CD1c-positive myeloid dendritic cell (primary cell): ENCODE results near the gene NTNG2.

Experiments used
- DNase-seq: peaks from one replicate; pipeline ENCODE4 v3.0.0-alpha.2; 2016; ENCODE audit errors: extremely low spot score

The NTNG2 gene

DNA sequence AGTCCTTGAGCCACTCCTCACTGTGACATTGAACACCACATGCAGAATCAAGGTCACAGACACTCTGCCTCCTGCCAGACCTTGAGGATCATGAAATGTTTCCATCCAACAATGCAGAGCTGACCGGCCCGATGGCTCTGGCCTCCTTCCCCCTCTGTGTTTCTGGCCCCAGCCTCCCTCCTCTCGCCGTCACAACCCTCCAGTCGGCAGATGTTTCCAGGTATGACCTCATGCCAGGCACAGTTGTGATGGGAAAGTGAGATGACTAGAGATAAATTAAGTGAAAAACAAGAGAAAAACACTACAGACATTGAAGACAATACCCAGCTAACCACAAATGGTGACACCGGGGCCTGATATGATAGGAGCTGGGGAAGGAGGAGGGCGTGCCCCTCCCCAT, 9.8 kb downstream of the NTNG2 start:
- DNase-seq, result no peak

DNA sequence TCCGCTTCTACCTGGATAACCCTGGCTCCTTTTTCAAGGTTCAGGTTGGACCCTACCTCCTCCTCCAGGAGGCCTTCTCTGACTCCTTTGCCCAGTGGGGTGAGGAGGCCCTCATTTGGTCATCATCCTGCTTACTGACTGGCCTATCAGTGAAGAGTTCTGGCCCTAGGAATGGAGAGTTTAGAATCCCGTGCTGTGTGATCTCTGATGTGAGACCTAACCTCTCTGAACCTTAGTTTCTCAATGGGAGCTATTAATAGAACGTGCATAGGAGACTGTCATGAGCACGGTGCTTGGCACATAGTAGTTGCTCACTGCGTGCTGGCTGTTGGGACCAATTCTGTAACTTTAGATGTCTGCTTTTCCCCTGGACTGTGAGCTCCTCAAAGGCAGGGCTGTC, 10.3 kb downstream of the NTNG2 start:
- no peak for DNase-seq

DNA sequence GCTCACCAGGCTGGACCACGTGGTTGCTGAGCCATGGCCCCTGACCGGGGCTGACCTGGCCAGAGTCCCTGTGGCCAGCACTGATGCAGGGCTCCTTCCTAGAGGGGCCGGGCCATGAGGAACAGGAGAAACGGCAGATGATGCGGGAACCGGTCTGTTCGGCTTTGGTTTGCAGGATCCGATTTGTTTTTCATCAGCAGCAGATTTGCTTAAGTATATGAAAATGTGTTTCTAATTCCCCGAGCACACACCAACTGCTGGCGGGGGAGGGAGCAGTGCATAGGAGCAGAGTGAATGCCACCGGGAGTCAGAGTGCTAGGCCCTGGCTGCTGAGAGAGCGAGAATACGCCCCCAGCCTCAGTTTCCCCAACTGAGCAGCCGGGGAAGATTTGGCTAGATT, 13.6 kb downstream of the NTNG2 start:
- no peak for DNase-seq

DNA sequence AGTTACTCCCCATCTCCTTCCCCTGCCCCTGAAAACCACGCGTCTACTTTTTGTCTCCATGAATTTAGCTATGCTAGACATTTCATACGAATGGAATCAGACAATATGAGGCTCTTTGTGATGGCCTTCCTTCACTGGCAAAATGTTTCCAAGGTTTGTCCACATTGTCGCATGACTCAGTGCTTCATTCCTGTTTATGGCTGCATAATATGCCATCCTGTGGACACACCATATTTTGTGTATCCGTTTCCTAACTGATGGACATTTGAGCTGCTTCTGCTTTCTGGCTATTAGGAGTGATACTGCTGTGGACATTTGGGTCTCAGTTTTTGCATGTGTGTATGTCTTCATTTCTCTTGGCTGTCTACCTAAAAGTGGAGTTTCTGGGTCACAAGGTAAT, 14.5 kb downstream of the NTNG2 start:
- no peak for DNase-seq

DNA sequence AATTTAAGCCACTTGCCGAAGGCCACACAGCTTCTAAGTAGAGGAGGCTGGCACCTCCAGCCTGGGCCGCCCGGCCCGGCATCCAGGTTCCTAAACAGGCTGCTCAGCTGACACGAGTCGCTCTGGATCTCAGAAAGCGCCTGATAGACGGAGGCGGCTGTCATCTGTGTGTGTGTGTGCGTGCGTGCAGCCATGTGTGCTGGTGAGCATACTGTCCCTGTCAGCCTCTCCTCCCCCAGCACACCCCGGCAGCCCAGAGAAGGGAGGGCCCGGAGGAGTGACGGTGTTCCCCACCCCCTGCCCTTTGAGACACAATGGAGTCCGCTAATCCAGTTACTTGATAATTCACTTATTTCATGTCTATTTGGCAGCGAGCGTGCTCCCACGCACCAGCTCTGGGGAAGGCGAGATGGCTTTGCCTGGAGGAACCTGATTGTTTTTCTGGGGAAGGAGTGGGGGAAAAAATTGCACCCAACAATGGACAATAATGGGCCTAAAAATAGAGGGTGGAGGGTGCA, 20.0 kb downstream of the NTNG2 start:
- no peak for DNase-seq

DNA sequence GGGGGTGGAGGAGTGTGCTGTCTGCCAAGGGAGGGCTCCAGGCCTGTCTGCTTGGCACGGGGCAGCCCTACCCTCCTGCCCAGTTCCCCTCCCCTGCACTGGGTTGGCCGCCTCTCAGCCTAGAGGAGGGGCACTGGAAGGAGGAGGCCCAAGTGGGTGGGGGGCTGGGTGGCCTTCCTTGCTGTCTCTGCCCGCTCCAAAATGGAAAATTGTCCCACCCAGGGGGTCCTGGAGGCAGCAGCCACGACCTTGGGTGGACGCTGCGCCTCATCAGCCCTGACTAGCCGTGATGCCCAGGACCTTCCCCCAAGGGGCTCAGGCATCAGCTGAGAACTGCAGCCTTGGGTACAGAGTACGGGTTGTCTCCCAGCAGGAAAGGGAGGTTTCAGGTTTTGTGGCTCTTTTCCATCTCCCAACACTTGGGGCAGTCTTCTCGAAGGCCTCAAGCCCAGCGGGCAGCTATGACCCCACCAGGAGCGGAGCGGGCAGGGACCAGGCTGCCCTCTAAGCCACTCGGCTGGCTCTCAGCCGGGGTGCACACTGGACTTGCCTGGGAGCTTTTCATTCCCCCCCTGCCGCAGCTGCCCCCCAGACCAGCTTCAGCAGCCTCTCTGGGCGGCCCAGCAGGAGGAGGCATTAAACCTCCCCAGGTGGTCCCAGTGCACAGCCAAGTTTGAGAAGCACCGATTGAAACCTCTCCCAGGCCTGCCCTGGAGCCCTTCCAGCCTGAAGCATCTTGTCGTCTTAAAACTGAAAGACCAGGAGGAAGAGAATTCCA, 20.6 kb downstream of the NTNG2 start:
- DNase-seq, result no peak

DNA sequence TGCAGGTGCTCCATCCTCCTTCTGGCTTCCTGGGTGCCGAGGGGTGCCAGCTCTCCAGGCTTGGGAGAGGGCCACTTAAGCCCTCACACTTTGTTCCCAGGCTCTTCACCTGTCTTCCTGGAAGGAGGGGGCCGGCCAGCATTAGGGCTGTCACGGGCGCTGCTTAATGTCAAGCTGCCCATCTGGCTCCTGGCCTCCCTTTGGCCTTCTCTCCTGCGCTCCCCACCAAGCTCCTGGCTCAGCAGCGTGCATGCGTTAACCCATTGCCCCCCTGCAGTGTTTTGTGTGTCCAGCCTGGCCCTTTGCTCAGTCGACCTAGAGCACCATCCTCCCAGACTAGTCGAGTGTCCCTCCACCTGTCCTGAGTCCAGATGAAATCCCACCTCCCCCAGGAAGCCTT, 21.3 kb downstream of the NTNG2 start:
- DNase-seq, result no peak

DNA sequence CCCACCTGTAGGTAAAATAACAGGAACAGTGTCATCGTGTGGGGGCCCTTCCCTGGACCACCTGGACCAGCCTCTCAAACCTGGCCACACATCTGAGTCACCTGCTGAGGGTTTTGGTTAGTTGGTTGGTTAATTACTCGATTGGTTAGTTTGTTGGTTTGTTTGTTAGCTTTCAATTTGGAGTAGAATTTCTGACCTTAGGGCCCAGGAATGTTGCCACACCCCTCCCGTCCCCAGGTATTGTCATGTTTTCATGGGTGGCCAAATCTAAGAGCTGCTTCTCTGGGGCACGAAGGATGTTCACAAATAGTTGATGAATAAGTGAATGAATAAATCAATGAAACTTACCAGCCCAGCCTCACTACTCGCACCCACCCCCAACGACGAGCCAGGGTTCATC, 21.9 kb downstream of the NTNG2 start:
- DNase-seq, result no peak

DNA sequence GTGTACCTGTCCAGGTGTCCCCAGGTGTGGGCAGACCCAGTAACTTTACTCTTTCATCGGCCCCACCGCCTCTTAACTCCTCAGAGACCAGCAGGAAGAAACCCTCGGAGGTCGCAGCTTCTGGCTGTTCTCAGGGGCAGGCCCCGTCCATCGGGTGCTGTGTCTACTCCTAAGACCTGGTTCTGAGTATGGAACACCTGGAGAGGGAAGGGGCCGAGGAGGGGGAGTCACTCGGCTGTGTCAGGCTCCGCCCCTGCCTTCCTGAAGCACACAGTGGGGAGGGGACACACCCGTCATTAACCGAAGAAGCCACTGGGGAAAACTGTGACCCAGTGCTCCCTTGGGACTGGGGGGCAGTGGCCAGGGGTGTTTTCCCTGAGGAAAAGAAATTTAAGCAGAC, 22.3 kb downstream of the NTNG2 start:
- no peak for DNase-seq

DNA sequence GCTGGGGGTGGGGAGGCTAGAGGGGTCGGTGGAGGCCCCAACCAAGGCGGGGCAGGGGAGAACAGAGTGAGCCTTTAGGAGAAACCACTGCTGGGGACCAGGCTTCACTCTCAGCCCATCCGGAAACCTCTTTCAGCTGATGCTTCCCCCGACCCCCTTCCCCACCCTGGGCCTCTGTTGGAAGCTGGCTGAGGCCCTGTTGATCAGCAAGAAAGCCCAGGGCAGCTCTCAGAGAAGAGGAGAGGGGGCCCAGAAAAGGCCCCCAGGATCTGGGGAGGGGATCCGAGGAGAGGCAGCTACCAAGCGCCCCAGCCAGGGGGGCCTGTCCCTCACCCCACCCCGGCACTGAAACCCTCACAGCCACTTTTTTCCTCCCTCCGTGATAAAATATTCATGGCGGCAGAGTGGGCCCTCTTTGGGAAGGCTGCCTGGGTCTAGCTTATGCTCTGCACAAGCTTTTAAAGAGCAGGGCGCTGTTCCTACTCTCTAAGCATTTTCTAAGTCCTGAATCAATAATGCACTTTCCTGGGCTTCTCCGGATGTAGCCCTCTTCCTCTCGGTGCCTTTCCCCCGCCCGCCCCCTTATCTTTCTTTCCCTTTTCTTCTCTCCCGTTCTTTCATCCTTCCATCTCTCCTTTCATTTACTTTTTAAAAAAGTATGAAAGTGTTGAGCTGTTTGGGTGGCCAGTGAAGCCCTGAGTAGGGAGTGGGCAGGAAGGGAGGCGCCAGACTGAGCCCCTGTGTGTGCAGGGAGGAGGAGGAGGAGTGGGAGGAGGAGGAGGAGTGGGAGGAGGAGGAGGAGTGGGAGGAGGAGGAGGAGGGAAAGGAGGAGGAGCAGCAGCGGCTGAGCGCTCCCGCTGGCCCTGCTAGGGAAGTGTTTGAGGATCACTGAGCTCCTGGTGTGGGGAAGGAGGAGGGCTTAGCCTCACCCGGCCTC, 23.5 kb downstream of the NTNG2 start:
- DNase-seq, result no peak

DNA sequence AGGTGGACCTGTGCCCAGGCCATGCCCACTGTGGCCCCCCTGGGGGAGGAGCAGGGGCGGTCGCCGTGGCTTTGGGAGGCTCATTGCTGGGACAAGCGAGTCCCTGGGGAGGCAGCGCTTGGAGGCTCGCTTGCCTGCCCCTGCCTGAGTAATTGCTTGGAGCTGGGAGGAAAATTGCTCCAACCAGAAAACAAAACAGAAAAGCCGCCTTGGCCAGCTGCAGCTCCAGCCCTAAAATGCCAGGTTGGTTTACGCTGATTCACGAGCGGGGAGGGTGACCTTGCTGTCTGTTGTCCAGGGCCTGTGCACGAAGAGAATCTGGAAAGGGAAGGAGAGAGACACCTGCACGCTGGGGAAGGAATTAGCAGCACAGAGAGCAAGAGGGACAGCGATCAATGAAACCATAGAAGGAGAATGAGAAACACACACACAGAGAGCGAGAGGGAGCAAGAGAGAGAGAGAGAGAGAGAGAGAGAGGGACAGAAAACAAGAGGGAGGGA, 25.3 kb downstream of the NTNG2 start:
- no peak for DNase-seq

DNA sequence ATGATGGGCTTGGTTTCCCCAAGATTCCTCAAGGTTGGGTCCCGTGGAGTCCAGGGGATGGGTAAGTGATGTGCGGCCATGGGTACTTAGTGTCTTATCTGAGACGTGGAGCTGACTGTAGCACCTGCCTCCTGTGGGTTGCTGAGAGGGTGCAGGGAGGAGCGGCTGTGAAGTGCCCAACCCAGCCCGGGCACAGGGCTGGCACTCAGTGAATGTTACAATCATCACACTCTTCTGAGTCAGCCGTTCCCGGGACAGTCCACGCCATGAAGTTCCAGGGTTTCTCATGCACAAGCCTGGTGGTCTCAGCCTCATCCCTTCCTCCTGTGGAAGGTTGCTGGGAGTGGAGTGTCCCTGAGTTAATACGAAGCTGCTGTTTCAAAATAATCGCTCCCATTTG, 29.1 kb downstream of the NTNG2 start:
- no peak for DNase-seq

DNA sequence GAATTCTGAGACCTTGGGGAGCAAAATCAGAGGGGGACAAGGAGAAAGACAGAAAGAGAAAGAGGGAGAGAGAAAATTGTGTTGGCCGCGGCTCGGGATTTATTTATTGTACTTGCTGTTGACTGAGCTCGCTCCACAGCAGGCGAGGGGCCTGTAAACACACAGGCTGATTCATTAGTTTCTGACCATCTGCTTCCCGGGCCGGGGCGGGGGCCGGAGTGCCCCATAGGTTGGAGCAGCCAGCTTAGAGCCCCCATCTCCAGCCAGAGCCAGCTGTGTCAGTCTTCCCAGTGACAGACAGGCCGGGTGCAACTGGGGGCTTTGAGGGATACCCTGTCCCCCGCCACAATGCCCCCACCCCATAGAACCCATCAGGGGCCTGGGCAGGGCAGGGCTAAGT, 30.9 kb downstream of the NTNG2 start:
- no peak for DNase-seq

DNA sequence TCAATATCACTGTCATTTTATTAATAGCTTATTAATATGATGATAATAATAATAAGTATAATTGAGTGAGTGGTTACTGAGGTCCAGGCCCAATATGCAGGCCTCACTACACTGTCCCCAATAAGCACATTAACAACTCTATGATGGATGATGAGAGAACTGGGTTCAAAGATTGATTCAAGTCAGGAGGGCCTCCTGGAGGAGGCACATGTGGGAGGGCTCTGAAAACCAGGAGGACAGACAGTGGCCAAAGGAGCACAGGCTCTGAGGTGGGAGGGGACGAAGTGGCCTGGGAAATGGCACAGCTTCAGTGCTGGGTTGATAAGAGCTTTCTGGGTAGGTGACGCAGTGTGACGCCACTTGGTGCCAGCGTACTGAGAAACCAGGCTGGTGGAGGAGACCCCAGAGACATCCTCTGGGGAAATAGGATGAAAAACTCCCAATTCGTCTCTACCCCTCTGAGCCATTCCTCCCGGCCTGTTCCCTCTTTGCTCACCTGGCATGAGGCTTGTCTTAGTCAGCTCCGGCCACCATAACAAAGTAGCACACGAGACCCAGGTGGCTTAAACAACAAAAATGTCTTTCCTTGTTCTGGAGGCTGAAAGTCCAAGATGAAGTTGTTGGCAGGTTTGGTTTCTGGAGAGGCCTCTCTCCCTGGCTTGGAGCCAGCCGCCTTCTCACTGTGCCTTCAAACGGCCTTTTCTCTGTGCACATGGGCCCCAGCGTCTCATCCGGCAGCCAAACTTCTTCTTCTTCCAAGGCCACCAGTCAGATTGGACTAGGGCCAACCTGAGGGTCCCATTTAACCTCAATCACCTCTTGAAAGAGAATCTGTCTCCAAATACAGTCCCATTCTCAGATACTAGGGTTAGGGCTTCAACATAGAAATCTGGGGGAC, 31.6 kb downstream of the NTNG2 start:
- DNase-seq, result no peak

DNA sequence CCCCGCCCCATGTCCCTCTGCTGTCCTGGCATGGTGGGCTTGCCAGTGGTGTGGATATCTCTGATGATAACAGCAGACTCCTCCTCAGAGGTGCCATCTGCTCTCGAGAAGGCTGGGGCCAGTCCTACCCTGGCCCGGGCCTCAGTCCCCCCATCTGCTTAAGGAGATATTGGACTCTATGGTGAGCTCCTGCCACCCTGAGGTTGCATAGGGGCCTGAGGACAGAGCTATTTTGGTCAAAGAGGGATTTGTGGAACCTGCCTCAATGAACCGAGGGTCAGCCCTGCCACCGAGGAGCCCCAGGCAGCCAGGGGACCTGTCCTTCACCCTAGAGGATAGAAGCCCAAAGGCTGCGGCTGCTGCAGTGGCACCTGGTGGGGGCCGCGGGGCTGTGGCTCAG, 32.6 kb downstream of the NTNG2 start:
- DNase-seq, result no peak

DNA sequence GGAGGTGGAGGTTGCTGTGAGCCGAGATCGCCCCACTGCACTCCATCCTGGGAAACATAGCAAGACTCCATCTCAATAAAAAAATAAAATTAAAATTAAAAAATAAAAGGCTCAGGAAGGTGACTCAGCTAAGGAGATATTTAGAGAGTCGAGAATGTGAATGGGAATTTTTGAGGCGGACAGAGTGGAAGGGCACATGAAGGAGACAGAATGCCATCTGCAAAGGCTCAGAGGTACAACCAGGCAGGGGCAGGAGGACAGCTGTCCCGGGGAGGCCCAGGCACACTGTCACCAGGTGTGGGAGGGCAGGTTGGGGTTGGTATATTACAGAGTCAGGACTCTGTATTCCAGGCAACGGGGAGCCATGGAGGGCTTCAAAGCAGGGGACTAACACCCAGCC, 35.5 kb downstream of the NTNG2 start:
- no peak for DNase-seq

DNA sequence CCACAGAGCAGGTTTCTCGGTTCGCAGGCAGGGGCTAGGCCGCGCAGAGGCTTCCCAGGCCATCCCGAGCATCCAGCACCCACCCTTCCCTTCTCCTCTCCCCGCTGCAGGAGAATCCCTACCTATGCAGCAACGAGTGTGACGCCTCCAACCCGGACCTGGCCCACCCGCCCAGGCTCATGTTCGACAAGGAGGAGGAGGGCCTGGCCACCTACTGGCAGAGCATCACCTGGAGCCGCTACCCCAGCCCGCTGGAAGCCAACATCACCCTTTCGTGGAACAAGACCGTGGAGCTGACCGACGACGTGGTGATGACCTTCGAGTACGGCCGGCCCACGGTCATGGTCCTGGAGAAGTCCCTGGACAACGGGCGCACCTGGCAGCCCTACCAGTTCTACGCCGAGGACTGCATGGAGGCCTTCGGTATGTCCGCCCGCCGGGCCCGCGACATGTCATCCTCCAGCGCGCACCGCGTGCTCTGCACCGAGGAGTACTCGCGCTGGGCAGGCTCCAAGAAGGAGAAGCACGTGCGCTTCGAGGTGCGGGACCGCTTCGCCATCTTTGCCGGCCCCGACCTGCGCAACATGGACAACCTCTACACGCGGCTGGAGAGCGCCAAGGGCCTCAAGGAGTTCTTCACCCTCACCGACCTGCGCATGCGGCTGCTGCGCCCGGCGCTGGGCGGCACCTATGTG, 36.1 kb downstream of the NTNG2 start:
- DNase-seq, result no peak

DNA sequence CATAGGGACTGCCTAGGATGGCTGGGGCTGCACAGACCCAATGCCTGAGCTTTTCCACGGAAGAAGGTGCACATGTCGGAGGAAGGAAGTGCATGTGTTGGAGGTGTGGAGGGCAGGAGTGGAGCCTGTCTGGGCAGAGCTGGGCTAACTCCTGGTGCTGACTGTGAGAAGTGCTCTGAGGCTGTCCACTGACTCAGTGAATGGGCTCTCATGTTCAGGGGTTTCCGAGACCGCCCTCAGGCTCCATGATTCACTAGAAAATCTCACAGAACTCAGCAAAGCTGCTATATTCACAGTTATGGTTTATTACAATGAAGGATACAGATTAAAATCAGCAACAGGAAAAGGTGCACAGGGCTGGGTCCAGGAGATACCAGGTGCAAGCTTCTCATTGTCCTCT, 37.2 kb downstream of the NTNG2 start:
- DNase-seq, result no peak

DNA sequence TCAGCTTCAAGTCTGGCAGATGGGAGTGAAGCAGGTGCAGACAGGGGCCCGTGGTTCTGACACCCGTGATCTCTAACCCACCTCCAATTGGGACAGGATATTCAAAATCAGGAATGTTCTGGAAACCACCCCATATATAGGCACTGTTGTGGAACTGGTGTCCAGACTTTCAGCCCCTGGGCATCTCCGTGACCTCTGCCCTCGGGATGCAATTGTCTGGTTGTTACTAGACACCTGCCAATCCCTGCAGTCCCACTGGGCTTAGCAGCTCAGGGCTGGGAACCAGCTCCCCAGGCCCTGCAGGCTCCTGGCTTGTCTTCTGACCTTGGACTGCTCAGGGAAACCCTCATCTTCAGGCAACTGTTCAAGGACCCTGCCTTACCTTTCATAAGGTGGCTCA, 38.8 kb downstream of the NTNG2 start:
- DNase-seq, result no peak

DNA sequence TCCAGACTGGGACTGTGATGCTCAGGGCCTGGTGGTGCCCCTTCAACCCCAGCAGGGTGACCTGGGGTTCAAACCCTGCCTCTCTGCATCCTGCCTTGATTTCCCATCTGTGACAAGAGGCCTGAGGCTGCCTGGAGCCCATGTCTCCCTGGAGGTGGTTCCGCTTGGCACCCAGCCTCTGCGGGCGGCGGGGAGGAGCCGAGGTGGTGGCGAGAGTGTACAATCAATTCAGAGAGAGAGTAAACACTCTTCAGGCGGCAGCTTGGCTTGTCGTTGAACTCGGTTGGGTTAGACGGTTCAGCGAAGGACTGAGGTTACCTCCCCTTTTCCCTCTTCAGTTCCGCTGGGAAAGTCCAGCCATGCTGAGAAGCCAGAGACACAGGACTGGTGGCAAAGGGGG, 39.3 kb downstream of the NTNG2 start:
- no peak for DNase-seq
